Dedifferentiated amniotic fluid mesenchymal stem cell (primary cell): Measurements from ENCODE around the gene INTS1.

Experiments
- DNase-seq: peaks from one replicate; pipeline ENCODE4 v3.0.0-alpha.2; 2016; ENCODE audit errors: extremely low spot score

The INTS1 gene

DNA sequence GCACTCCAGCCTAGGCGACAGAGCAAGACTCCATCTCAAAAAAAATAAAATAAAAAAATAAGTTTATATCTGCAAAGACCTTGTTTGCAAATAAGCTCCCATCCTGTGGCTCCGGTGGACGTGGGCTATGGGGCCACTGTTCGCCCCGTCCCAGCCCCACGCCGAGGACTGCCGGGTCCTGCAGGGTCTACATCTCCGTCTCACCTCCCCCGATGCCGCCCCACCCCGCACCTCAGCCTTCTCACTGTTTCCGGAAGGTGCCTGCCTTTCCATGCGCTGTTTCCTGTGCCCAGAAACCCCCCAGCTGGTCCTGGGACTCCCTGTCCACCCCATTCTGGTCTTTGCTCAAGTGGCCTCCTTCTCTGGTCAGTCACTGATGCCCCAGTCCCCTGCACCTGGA lies 5.0 kb upstream of the INTS1 start:
- DNase-seq: no peak

DNA sequence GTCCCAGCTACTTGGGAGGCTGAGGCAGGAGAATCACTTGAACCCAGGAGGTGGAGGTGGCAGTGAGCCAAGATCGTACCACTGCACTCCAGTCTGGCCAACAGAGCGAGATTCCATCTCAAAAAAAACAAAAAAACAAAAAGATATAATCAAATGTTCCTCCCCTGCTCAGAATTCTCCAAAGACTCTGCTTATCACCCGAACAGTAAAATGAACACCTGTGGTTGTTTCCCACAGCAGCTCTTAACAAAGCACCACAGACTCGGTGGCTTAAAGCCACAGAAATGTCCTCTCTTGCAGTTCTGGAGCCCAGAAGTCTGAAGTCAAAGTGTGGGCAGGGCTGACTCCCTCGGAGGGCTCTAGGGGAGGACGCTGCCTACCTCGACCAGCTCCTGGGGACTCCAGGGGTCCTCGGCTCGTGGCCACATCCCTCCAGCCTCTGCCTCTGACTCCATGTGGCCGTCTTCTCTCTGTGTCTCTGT lies 4.1 kb upstream of the INTS1 start:
- no peak for DNase-seq

DNA sequence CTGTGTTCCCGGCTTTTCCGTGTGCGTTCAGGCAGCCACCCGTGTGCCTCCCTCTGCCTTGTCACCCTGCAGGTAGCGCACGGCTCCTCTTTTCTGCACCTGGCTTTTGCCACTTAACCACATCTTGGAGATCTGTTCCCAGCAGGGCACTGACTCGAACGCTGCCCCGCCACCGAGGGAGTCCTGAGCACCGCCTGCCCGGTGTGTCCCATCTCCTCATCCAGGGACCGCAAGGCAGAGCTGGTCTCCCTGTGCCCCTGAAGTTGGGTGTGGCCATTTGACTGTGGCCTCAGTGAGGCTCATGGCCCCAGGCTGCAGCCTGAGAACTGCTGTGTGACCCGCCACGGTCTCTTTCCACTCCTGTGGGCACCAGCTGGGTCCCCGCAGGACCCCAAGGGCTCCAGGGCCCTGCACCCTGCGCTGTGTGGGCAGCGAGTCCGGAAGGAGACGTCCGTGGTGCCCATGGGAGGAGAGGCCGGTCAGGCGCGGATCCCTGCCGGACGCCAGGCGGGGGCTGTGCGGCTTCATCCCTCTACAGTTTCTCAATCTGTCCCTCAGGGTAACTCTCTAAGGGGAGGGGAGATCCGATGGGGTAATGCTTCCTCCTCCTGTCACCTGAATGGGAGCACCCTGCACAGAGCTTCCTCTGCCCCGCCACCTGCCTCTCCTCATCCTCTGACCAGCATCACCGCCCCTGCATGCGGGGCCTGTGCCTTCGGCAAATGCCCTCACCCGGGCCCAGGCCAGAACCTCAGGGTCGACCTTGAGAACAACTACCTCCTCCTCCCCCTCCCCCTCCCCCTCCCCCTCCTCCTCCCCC lies 1.8 kb upstream of the INTS1 start:
- no peak for DNase-seq

DNA sequence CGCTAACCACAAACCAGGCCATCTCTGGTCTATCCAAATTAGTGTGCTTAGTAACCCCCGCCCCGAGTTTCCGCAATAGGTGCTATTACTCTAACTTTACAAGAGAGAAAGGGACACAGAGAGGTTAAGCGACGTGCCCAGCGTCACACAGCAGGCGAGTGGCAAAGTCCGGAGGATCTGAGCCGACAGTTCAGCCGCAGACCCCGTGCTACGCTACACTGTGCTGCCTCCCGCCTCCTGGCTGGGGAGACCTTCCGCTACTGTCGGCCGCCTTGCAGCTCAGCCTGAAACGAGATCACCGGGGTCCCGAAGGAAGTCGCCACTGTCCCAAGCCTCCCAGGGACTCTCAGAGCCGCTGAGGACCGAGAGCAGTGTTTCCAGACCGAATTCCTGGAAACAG lies 799 bp downstream of the INTS1 start:
- DNase-seq: no peak

- DNase-seq: no peak
Measured at GRCh38 chr7:1502845-1503244, 1.3 kb downstream of the INTS1 start.

GRCh38 chr7:1501487-1502270 lies 2.5 kb downstream of the INTS1 start:
- no peak for DNase-seq

GRCh38 chr7:1500064-1500807 lies 4.0 kb downstream of the INTS1 start:
- DNase-seq: no peak

GRCh38 chr7:1499367-1500029 lies 4.7 kb downstream of the INTS1 start:
- DNase-seq: no peak

DNA sequence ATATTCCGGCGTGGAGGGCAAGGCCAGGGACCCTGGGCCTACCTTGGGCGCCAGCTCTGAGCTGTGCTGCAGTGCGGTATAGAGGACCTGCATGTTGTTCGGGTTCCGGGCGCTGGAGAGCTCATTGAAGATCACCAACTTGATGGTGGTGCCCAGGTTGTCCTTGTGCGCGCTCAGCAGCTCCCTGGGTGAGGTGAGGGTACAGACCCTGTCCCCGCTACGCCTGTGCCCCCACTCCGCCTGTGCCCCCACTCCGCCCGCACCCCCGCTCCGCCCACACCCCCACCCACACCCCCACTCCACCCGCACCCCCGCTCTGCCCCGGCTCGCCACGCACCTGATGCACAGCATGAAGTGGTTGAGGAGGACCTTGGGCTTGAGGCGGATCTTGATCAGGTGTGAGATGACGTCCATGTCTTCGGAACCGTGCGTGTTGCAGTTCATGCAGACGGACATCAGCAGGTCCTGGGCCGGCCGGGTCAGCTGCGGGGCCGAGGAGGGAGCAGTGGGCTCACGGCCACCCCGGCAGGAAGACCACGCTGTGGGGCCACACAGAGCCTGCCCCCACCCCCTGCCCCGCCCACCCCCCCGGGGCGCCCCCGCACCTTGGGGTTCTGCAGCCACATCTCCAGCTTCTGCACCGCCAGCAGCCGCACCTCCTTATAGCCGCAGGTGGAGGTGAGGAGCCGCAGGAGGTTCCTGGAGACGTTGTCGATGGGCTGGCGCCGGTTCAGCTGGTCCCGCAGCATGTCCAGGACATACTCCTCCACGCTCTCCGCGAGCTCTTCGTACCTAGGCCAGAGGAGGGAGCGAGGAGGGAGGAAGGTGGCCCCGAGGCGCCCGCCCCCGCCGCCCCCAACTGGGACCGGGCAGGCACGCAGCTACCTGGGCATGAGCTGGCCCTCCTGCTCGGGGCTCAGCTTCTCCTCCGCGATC lies 5.6 kb downstream of the INTS1 start:
- no peak for DNase-seq

GRCh38 chr7:1497293-1497927 lies 6.8 kb downstream of the INTS1 start:
- no peak for DNase-seq

GRCh38 chr7:1496531-1497292 lies 7.5 kb downstream of the INTS1 start:
- no peak for DNase-seq

DNA sequence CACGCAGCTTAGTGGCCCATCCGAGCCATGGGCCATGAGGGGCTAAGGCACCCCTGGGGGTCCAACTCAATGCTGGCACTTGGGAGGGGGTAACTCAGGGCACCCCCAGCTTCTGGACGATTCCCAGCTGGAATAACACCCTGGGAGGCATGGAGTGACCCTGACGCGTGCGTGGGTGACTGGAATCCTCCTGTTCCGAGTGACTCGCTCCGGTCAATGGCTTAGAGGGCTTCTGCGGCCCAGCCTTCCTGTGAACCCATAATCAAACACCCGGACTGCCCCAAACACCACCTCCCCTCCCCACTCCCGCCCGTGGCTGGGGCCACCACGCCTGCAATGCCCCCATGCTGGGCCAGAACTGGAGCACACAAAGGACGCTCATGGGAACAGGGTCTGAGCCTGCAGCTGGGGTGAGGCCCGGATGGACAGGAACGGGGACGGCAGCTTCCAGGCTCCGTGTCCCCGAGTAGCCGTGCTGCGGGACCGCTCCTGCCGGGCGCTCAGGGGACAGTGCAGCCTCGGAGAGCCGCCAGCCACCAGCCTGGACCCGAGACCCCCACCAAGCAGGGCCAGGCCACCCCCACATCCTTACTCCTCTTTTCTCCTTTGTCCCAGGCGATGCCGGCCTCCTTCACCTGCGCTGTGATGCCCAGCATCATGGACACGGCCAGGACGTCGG lies 8.5 kb downstream of the INTS1 start:
- DNase-seq: no peak

DNA sequence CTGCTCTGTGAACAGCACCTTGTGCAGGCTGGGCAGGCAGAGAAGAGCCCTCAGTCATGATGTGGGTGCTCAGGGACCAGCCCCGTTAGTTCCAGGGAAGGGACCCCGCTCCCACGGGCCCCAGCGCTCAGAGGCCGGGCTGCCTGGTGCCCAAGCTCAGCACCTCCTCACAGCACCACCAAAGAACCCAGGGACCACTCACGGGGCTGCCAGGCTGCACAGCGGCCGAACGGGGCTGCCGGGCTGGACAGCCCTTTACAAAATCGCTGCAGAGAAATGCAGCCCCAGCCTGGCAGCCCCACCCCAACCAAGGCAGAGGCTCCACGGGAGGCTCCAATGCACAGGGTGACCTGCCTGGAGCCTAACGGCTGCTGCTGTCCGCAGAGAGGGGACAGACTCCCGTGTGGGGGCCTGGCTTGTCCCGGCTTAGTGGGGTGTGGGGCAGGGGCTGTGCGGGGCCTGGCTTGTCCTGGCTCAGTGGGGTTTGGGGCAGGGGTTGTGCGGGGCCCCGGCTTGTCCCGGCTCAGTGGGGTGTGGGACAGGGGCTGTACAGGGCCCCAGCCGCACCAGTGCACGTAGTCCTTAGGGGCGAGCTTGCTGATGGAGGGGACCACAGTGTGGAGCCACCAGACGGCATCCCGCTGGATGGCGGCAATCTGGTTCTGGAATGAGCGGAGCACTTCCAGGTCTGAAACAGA lies 9.2 kb downstream of the INTS1 start:
- no peak for DNase-seq

DNA sequence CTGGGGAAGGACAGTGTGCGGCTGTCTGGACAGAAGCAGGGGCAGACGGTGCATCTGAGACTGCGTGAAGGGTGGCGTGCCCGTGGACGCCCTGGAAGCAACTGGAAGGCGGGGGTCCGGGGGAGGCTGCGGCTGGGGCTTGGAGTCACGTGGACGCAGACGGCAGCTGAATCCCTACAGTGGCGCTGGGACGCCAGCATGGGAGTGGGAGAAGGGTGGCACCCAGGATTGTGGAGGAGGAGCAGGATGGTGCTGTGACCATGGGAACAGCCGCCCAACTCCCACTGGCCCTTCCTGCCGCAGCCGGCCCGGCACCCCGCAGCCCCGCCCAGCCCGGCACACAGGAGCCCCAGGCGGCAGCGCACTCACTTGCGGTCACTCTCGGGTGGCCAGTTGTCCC lies 9.7 kb downstream of the INTS1 start:
- no peak for DNase-seq

- DNase-seq: no peak
Measured at GRCh38 chr7:1493571-1493970, 10.6 kb downstream of the INTS1 start.

DNA sequence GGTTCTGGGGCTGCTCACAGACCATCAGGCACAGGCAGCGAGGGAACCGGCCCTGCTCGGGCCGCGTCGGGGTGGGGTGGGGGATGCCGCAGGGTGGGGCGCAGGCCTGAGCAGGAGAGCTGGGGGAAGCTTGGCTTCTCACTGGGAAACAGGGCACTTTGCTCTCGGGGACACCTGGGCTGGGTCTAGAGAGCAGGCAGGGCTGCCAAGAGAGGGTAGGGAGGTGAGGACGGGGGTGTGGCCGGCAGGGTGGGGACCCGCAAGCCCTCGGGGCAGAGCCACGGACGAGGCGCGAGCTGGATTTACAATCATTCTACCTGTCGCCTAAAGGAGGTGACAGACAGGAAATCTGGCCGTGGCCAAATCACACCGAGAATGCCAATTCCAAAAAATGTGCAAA lies 11.1 kb downstream of the INTS1 start:
- no peak for DNase-seq

DNA sequence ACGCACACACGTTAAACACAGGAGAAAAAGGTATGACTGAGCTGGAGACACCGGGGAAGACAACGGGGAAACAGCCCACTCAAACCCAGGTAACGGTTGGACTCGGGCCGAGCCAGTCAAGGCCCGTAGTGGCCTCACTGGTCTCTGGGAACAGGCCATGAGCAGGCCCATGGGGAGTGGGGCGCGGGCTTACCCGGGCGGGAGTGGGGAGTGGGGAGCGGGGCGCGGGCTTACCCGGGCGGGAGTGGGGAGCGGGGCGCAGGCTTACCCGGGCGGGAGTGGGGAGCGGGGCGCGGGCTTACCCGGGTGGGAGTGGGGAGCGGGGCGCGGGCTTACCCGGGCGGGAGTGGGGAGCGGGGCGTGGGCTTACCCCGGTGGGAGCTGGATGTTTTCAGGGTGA lies 11.5 kb downstream of the INTS1 start:
- no peak for DNase-seq

GRCh38 chr7:1492221-1492620 lies 12.0 kb downstream of the INTS1 start:
- DNase-seq: no peak
